Keratinocyte (primary cell): Measurements from ENCODE around the gene SIPA1L3. TPM values are rescaled to one million over a fixed set of nuclear protein-coding genes. Genes with fewer than 3 reads are reported as not detected.

Experiments used
- DNase-seq: peaks from one replicate; pipeline ENCODE4 v3.0.0-alpha.2; 2011; ENCODE audit warnings: low read depth, missing footprints, low spot score
- FAIRE-seq: peaks from 2 replicates; lab custom pipeline; 2011; peaks lifted over from hg19 to GRCh38; lab: Jason Lieb, UNC
- H2AFZ ChIP-seq: 2 replicates; pipeline ENCODE4 v1.6.0; 2012; ENCODE audit warnings: low read length, control low read depth, inconsistent platforms; ENCODE audit not compliant: control insufficient read depth
- H3K27ac ChIP-seq: 2 replicates; pipeline ENCODE4 v1.5.1; 2011; ENCODE audit warnings: low read length; ENCODE audit not compliant: control insufficient read depth, insufficient read depth
- H3K27me3 ChIP-seq: 3 replicates; pipeline ENCODE4 v1.6.0; 2011; ENCODE audit warnings: low read length; ENCODE audit not compliant: control insufficient read depth, insufficient read depth; ENCODE audit errors: extremely low read depth
- H3K36me3 ChIP-seq, 2 experiments: 2 replicates in 1 of 2; 3 replicates in 1 of 2; pipeline ENCODE4 v1.5.1; 2011; ENCODE audit warnings: low read length in 2 of 2, mild to moderate bottlenecking in 1 of 2; ENCODE audit not compliant: control insufficient read depth in 2 of 2, insufficient read depth in 2 of 2; ENCODE audit errors: extremely low read depth in 1 of 2
- H3K4me1 ChIP-seq: 3 replicates; pipeline ENCODE4 v1.5.1; 2011; ENCODE audit warnings: low read length; ENCODE audit not compliant: control insufficient read depth, insufficient read depth; ENCODE audit errors: extremely low read depth
- H3K4me2 ChIP-seq: 3 replicates; pipeline ENCODE4 v1.6.0; 2011; ENCODE audit warnings: low read depth, low read length; ENCODE audit not compliant: control insufficient read depth, insufficient read depth; ENCODE audit errors: extremely low read depth
- H3K4me3 ChIP-seq, 3 experiments: fragments of 200-600 bp in 1 of 3; sonication (generic) in 1 of 3; 2 replicates in 2 of 3; 3 replicates in 1 of 3; pipeline ENCODE4 v1.5.1; 2011 to 2016; ENCODE audit warnings: low read length in 3 of 3, mild to moderate bottlenecking in 3 of 3, control low read depth in 2 of 3, inconsistent platforms in 1 of 3, low read depth in 1 of 3, mixed read lengths in 1 of 3, mixed run types in 1 of 3, moderate library complexity in 1 of 3; ENCODE audit not compliant: control insufficient read depth in 2 of 3, insufficient read depth in 2 of 3; ENCODE audit errors: extremely low read depth in 1 of 3
- H3K79me2 ChIP-seq: 2 replicates; pipeline ENCODE4 v1.6.0; 2012; ENCODE audit warnings: low read length; ENCODE audit not compliant: control insufficient read depth, insufficient read depth
- H3K9ac ChIP-seq: 3 replicates; pipeline ENCODE4 v1.6.0; 2011; ENCODE audit warnings: low read length; ENCODE audit not compliant: control insufficient read depth, insufficient read depth; ENCODE audit errors: extremely low read depth
- H3K9me1 ChIP-seq: 3 replicates; pipeline ENCODE4 v1.6.0; 2011; ENCODE audit warnings: low read length; ENCODE audit not compliant: control insufficient read depth, insufficient read depth; ENCODE audit errors: extremely low read depth
- H3K9me3 ChIP-seq: 2 replicates; pipeline ENCODE4 v1.5.1; 2012; ENCODE audit warnings: low read depth, low read length; ENCODE audit not compliant: control insufficient read depth
- H4K20me1 ChIP-seq: 3 replicates; pipeline ENCODE4 v1.6.0; 2011; ENCODE audit warnings: low read length; ENCODE audit not compliant: control insufficient read depth, insufficient read depth; ENCODE audit errors: extremely low read depth
- CTCF ChIP-seq, 3 experiments: IDR thresholded peaks in 1 of 3; conservative IDR thresholded peaks in 1 of 3; optimal IDR thresholded peaks in 1 of 3; 2 replicates in 2 of 3; 3 replicates in 1 of 3; pipeline versions ENCODE3 to v1.5.1; 2011; ENCODE audit warnings: low read length in 3 of 3, mild to moderate bottlenecking in 3 of 3, moderate library complexity in 2 of 3, control low read depth in 1 of 3, inconsistent platforms in 1 of 3; ENCODE audit not compliant: insufficient read depth in 2 of 3; ENCODE audit errors: extremely low read depth in 1 of 3
- EZH2 ChIP-seq: IDR thresholded peaks from one replicate; pipeline ENCODE4 v1.6.1; 2012; ENCODE audit warnings: inconsistent platforms, mild to moderate bottlenecking, low read length, moderate library complexity
- dilution Hi-C: fragments of 300-500 bp; cut with MboI; formaldehyde crosslinking; loops from one replicate; pipeline ENCODE4 v1.7.0; 2020; ENCODE audit warnings: low sequenced_read_pairs; ENCODE audit not compliant: extremely low pct_ligation_motif_present
- polyA plus RNA-seq, 5 experiments: library from polyadenylated mRNA; depleted of rRNA in 3 of 5; stranded (reverse) in 3 of 5; stranded (forward) in 1 of 5; unstranded in 1 of 5; fragments of >200 nt; gene quantifications; 1 replicate in 1 of 5; 2 replicates in 3 of 5; 3 replicates in 1 of 5; pipeline versions ENCODE4 v1.2.1 to v1.2.3, GENCODE V29; 2011 to 2012; ENCODE audit warnings: missing spikeins in 2 of 5, low read depth in 1 of 5, low replicate concordance in 1 of 5

SIPA1L3 gene
- polyA plus RNA-seq, 1 donor (not counting 4 experiments of a cell fraction or from before 2014, with no cell fraction given): 8.0 TPM

DNA sequence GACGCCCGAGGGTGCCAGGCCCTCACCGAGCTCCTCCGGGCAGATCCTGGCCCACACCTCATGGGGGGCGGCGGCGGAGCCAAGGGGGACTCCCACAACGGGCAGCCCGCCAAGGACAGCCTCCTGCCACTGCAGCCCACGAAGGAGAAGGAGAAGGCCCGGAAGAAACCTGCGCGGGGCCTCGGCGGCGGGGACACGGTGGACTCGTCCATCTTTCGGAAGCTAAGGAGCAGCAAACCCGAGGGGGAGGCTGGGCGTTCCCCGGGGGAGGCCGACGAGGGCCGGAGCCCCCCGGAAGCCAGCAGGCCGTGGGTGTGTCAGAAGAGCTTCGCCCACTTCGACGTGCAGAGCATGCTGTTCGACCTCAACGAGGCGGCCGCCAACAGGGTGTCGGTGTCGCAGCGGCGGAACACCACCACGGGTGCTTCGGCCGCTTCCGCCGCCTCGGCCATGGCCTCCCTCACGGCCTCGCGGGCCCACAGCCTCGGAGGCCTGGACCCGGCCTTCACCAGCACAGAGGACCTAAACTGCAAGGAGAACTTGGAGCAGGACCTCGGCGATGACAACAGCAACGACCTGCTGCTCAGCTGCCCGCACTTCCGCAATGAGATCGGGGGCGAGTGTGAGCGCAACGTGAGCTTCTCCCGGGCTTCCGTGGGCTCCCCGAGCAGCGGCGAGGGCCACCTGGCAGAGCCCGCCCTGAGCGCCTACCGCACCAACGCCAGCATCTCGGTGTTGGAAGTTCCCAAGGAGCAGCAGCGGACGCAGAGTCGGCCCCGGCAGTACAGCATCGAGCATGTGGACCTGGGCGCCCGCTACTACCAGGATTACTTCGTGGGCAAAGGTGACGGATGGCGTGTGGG is 175.5 kb downstream of the SIPA1L3 start:
- Histone ChIP-seq H3K9ac (no peak overlapping the region), H3K27me3 (no peaks in the 10 kb centered on the region)
- dilution Hi-C loops: no loop called here

GRCh38 chr19:38084196-38084595 is 177.2 kb downstream of the SIPA1L3 start:
- Histone ChIP-seq H3K9ac (no peak overlapping the region), H3K4me1 (peaks cover 3% of the 10 kb centered on the region), H3K9me3 (no peaks in the 10 kb centered on the region), H3K9me1 (no peaks in the 10 kb centered on the region), H3K4me2 (no peak overlapping the region), H2AFZ (no peak overlapping the region), H3K79me2 (no peaks in the 10 kb centered on the region), H3K36me3 (peaks cover 0 to 6% of the 10 kb centered on the region in 2 experiments), H4K20me1 (no peaks in the 10 kb centered on the region), H3K4me3 (no peak overlapping the region), H3K27ac (no peak overlapping the region), H3K27me3 (no peaks in the 10 kb centered on the region)
- TF ChIP-seq CTCF (optimal IDR thresholded peaks at IDR 0.05 in 1 of 3, IDR thresholded peaks at IDR 0.05 in 1 of 3, conservative IDR thresholded peaks at IDR 0.05 in 1 of 3; ENCODE audit: extremely low read depth in 1 of 3, insufficient read depth in 2 of 3, low read length in 3 of 3) (no peak), EZH2 (no peak)
- dilution Hi-C loops: no loop called here
- DNase-seq (no peak), FAIRE-seq (no peak)

More for the DNA sequence above, 175.5 kb downstream of the SIPA1L3 start:
- H3K36me3 ChIP-seq: peaks cover 0 to 3% of the 10 kb centered on the region in 2 experiments
- FAIRE-seq (no peak), DNase-seq (no peak)
- no peaks in the 10 kb centered on the region for H3K9me3 ChIP-seq
- H2AFZ ChIP-seq: no peak overlapping the region
- no peaks in the 10 kb centered on the region for H3K79me2 ChIP-seq
- TF ChIP-seq EZH2: no peak
- no peak overlapping the region for H3K4me2 ChIP-seq
- H3K9me1 ChIP-seq: no peaks in the 10 kb centered on the region
- no peak overlapping the region for H3K4me3 ChIP-seq
- H3K27ac ChIP-seq: no peak overlapping the region
- H4K20me1 ChIP-seq: no peaks in the 10 kb centered on the region
- peaks cover 3% of the 10 kb centered on the region for H3K4me1 ChIP-seq
